Measurements from ENCODE around the gene LRMDA. TPM values are rescaled to one million over a fixed set of nuclear protein-coding genes. Genes with fewer than 3 reads are reported as not detected.

LRMDA gene
- total and polyA plus RNA-seq, 12 donors, result 30.7 to 132 (median 78.1) TPM

DNA sequence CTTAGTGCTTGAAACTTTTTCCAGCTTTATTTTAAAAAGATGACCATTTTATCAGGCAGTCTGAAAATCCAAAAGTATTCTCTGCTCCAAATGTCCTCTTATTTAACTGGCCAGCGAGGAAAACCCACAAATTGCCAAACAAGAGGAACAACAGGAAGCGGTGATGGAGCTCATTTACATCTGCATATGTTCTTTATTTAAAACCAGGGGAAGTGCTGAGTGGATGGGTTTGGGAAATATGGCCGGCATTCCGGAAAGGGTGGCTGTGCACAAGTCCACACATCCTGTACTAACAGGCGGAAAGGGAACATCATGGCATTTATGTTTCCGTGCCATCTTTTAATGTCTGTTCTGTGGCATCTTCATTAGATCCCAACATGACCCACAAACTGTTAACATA is 974.5 kb downstream of the LRMDA start:
- no peaks in the 10 kb centered on the region for H3K36me3 ChIP-seq (replicated peaks in 1 of 2)
- peak in 2 of 7 donors; percentile 20 to 23 for DNase-seq
- H3K4me3 ChIP-seq, result no peak overlapping the region
- WGBS, 4 donors, result 80 to 83% (median 82%) methylated on average over 6 of the region's 6 CpGs
- peaks cover 0 to 7% of the 10 kb centered on the region in 2 donors for H3K4me1 ChIP-seq (replicated peaks in 1 of 2)
- intact Hi-C loops (cut with DNase I), result no loop called here
- peak overlapping the region in 1 of 5 donors; percentile 27 for H3K27ac ChIP-seq
- no peaks in the 10 kb centered on the region for H3K27me3 ChIP-seq
- TF ChIP-seq POLR2A (IDR thresholded peaks at IDR 0.05), result no peak
- TF ChIP-seq, protein P1, sequence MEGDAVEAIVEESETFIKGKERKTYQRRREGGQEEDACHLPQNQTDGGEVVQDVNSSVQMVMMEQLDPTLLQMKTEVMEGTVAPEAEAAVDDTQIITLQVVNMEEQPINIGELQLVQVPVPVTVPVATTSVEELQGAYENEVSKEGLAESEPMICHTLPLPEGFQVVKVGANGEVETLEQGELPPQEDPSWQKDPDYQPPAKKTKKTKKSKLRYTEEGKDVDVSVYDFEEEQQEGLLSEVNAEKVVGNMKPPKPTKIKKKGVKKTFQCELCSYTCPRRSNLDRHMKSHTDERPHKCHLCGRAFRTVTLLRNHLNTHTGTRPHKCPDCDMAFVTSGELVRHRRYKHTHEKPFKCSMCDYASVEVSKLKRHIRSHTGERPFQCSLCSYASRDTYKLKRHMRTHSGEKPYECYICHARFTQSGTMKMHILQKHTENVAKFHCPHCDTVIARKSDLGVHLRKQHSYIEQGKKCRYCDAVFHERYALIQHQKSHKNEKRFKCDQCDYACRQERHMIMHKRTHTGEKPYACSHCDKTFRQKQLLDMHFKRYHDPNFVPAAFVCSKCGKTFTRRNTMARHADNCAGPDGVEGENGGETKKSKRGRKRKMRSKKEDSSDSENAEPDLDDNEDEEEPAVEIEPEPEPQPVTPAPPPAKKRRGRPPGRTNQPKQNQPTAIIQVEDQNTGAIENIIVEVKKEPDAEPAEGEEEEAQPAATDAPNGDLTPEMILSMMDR (IDR thresholded peaks at IDR 0.05), result no peak
- no peaks in the 10 kb centered on the region for H3K9me3 ChIP-seq (replicated peaks in 1 of 3)

DNA sequence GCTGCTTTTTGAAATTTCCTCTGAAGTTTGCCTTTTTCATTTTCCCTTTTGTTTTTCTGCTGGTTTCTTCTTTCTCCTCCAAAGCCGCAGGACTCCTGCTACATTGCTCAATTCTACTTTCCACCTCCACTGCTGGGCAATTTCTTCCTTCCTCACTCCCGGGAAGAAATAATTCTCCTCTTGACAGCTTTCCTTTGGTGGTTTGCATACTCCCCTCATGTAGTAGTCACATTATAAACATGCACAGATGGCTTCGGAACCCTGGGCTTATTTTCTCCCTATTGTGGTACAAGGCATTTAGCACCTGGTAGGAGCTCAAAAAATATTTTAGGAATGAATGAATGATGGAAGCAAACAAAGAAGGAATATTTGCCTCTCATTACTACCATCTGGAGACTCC is 977.2 kb downstream of the LRMDA start:
- H3K36me3 ChIP-seq (replicated peaks in 1 of 2), result no peaks in the 10 kb centered on the region
- no peaks in the 10 kb centered on the region for H3K27me3 ChIP-seq
- no peak overlapping the region for H3K27ac ChIP-seq
- H3K4me3 ChIP-seq, result no peak overlapping the region
- H3K4me1 ChIP-seq (replicated peaks in 1 of 2), result peaks cover 0 to 7% of the 10 kb centered on the region in 2 donors
- DNase-seq, result no peak
- TF ChIP-seq, protein P1 (IDR thresholded peaks at IDR 0.05), result no peak
- no peak for TF ChIP-seq POLR2A (IDR thresholded peaks at IDR 0.05)
- intact Hi-C loops (cut with DNase I), result no loop called here
- no peaks in the 10 kb centered on the region for H3K9me3 ChIP-seq (replicated peaks in 1 of 3)
- 78 to 84% (median 81%) methylated on average over 3 of the region's 3 CpGs for WGBS, 4 donors

DNA sequence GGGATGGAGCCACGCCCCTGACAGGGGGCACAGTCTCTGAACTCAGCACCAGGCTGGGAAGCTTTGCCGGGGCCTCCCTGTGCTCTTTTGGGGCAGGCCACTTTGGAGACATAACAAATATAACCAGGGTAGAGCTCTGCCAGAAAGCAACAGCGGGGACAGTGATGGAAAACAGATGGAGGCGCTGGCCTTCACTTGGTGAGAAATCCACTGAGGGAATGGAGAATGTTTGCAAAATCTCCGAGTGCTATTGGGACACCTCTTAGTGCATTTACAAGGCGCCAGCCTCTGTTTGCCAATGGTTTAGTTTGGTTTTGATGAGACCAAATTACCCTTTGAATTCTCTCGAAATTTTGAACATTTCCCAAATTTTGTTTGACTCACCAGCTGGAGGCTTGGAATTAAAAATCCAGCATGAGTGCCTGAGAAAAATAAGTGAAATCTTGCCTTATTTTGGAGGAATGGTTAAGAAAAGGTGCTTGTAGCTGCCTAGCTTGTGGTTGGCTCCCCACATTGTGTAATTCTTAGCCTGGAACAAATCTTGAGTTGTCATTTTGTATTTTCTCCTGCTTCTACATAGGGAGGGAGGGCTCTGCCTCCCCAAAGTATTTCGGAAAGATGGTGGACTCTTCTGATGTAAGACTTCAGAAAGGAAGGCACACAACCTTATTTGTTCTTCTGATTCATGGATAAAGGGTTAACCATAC is 980.5 kb downstream of the LRMDA start:
- no peak overlapping the region for H3K27ac ChIP-seq

DNA sequence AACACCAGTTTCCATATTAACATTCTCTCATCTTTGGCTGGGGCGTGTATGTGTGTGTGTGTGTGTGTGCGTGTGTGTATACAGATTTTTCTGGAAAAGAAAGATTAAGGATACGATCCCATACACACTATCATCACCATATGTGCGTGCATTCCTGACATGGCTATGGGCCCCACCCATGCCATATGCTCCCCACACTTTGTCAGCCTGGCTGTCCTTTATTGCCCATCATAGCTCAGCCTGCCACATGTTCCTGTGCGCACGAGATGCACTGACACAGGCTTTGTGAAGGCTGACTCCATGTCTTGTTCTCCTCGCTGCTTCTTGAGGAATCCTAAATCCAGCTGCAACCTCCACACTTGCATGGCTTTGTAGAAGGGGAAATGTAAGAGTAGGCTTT is 984.1 kb downstream of the LRMDA start:
- intact Hi-C loops (cut with DNase I), result no loop called here
- Histone ChIP-seq H3K27me3 (no peaks in the 10 kb centered on the region), H3K9me3 (replicated peaks in 1 of 3) (no peaks in the 10 kb centered on the region), H3K36me3 (replicated peaks in 1 of 2) (no peaks in the 10 kb centered on the region), H3K4me3 (no peak overlapping the region), H3K27ac (no peak overlapping the region), H3K4me1 (replicated peaks in 1 of 2) (no peaks in the 10 kb centered on the region)
- no peak for DNase-seq
- WGBS, 4 donors, result 90 to 97% (median 96%) methylated on average over 7 of the region's 7 CpGs
- TF ChIP-seq, protein P1 (IDR thresholded peaks at IDR 0.05), result no peak
- no peak for TF ChIP-seq POLR2A (IDR thresholded peaks at IDR 0.05)

More for the DNA sequence above, 980.5 kb downstream of the LRMDA start:
- no peak for TF ChIP-seq POLR2A (IDR thresholded peaks at IDR 0.05)
- TF ChIP-seq, protein P1 (IDR thresholded peaks at IDR 0.05), result no peak
- Histone ChIP-seq H3K4me3 (no peak overlapping the region), H3K36me3 (replicated peaks in 1 of 2) (no peaks in the 10 kb centered on the region), H3K27me3 (no peaks in the 10 kb centered on the region), H3K9me3 (replicated peaks in 1 of 3) (no peaks in the 10 kb centered on the region), H3K4me1 (replicated peaks in 1 of 2) (peaks cover 0 to 7% of the 10 kb centered on the region in 2 donors)
- 90 to 96% (median 94%) methylated on average over 8 of the region's 8 CpGs for WGBS, 4 donors
- DNase-seq, result no peak
- intact Hi-C loops (cut with DNase I), result no loop called here

Data from adrenal gland (tissue), 12 donors.